GM12891 (cell line): ENCODE results near the gene SDF2. TPM values are rescaled to one million over a fixed set of nuclear protein-coding genes. Genes with fewer than 3 reads are reported as not detected.

ENCODE experiments used
- DNase-seq: peaks from one replicate; pipeline ENCODE4 v3.0.0; 2011; ENCODE audit warnings: low spot score; ENCODE audit not compliant: insufficient read length
- FAIRE-seq: peaks from 2 replicates; lab custom pipeline; 2011; peaks lifted over from hg19 to GRCh38; lab: Jason Lieb, UNC
- PAX5 ChIP-seq: IDR thresholded peaks from 2 replicates; pipeline ENCODE4 v1.6.1; 2011; ENCODE audit warnings: low read length, moderate library complexity, mild to moderate bottlenecking; ENCODE audit not compliant: insufficient read depth, severe bottlenecking
- POLR2A ChIP-seq: IDR thresholded peaks from 2 replicates; pipeline ENCODE4 v1.6.1; 2011; ENCODE audit warnings: low read depth, low read length, control low read depth
- POLR2AphosphoS5 ChIP-seq: IDR thresholded peaks from 2 replicates; pipeline ENCODE4 v1.6.1; 2011; ENCODE audit warnings: low read depth, low read length, control low read depth
- POU2F2 ChIP-seq: IDR thresholded peaks from 2 replicates; pipeline ENCODE4 v1.6.1; 2011; ENCODE audit warnings: low read depth, mild to moderate bottlenecking, control low read depth, low read length, moderate library complexity
- SPI1 ChIP-seq: IDR thresholded peaks from 2 replicates; pipeline ENCODE4 v1.6.1; 2011; ENCODE audit warnings: low read depth, low read length, control low read depth
- TAF1 ChIP-seq: IDR thresholded peaks from 2 replicates; pipeline ENCODE4 v1.6.1; 2011; ENCODE audit warnings: low read depth, low read length, control low read depth
- polyA plus RNA-seq: library from polyadenylated mRNA; unstranded; fragments of >200 nt; gene quantifications from one replicate; pipeline ENCODE4 v1.2.1, GENCODE V29; 2012; ENCODE audit warnings: low read depth, missing spikeins, inconsistent platforms; ENCODE audit not compliant: missing spikeins

The SDF2 gene
- polyA plus RNA-seq = 28.2 TPM

DNA sequence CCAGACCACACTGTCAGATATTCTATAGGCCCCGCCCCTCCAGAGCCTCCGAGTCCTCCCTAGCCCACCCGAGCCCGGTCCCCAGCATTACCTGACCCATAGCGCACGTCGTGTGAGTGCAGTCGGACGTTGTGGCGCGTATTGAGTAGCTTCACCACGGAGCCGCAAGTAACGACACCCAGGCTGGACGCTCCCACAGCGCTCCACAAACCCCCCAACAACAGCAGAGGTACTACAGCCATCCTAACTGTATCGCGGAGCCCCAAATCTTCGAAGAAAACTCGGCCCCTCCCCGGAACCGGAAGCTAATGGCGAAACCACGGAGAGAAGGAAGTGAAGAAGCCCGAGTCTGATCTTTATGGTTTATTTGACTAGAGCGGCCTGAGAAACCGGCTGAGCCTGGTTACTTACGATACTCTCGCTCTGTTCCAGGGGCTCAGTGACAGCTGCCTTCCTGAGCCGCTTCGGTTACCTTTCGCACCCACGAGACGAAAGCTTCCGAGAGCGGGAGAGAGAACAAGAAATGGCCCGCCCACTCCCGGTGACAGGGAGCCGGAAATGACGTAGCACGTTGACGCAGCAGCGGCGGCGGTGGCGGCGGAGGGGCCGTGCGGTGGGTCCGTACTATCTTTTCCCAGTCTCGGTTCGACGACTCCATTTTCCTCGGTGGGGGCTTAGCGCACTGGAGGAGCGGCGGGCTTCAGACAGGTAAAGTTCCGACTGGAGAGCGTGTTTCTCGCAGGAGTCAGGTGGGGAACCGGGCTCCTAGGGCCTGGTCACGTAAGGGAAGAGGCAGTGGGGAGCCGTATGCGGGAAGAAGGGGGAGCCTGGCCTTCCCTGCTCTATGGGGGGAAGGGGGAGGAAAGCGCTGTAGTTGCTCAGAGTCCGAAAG lies at the start of gene SDF2, which contains the start of gene SUPT6H:
TSS of gene SDF2 (minus strand) at position 272 of the 892 bp plus-strand sequence. CDS start at position 242, 30 bp downstream.
TSS of gene SUPT6H (plus strand) at position 571 of the 892 bp plus-strand sequence. CDS start 11,197 bp downstream, outside the sequence.
- FAIRE-seq (peak; percentile 95), DNase-seq (peak; percentile 86)
- TF ChIP-seq PAX5 = no peak
- TF ChIP-seq POU2F2 = 0 out of 2 replicates have a peak, but pooled peaks have one; percentile 44
- TF ChIP-seq POLR2A = peak; percentile 93
- TF ChIP-seq POLR2AphosphoS5 = peak; percentile 92
- peak; percentile 87 for TF ChIP-seq TAF1
- peak; percentile 69 for TF ChIP-seq SPI1

GRCh38 chr17:28710861-28711722 lies 49.4 kb upstream of the SDF2 start:
- DNase-seq (peak; percentile 94), FAIRE-seq (peak; percentile 92)
- TF ChIP-seq TAF1 (no peak), SPI1 (no peak), PAX5 (no peak), POLR2A (no peak), POU2F2 (peak; percentile 22; the same call in 1 of the 2 replicates), POLR2AphosphoS5 (peak; percentile 64; the same call in 1 of the 2 replicates)

- FAIRE-seq (no peak), DNase-seq (no peak)
- TF ChIP-seq TAF1 (no peak), PAX5 (no peak), SPI1 (no peak), POU2F2 (no peak), POLR2A (no peak), POLR2AphosphoS5 (no peak)
Observed at GRCh38 chr17:28707339-28707720, 45.6 kb upstream of the SDF2 start.

DNA sequence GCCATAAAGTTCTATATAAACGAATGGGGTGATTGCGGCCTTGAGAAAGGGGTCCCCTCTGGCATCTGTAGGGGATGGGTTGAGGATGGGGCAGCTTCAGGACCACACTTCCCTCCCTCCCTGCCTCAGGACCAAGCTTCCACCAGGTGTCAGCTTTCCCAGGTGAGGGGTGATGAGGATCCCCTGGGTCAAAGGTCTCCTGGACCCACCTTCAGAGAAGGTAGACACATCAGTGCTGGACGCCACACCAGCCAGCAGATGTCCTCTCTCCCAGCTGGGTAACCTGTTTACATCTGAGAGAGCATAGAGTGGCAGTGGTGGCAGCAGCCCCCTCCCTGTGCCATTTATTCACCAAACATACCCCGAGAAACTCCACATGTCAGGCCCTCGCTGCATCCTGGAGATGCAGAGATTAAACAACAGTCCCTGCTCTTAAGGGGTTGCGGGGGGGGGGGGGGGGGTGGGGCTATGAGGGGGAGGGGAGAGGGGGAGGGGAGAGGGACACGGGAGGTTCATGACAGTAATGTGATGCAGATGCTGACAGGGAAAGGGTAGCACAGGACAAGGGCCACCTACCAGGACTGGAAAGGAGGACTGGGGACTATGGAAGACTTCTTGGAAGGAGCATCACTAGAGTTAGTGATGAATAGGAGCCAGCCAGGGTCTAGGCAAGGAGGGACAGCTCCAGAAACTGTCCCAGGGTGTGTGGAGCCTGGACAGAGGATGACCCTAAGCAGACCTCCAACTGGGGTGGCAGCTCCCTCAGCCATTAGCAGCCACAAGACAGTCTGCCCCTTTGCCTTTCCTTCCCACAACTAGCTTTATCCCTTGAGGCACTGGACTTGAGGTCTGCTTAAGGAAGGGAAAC lies 45.0 kb upstream of the SDF2 start:
- FAIRE-seq = no peak
- DNase-seq = no peak
- TF ChIP-seq PAX5 = no peak
- no peak for TF ChIP-seq POLR2A
- no peak for TF ChIP-seq POU2F2
- no peak for TF ChIP-seq SPI1
- no peak for TF ChIP-seq TAF1
- TF ChIP-seq POLR2AphosphoS5 = no peak

GRCh38 chr17:28705728-28706334 lies 44.1 kb upstream of the SDF2 start:
- no peak for TF ChIP-seq TAF1
- DNase-seq = no peak
- FAIRE-seq = no peak

DNA sequence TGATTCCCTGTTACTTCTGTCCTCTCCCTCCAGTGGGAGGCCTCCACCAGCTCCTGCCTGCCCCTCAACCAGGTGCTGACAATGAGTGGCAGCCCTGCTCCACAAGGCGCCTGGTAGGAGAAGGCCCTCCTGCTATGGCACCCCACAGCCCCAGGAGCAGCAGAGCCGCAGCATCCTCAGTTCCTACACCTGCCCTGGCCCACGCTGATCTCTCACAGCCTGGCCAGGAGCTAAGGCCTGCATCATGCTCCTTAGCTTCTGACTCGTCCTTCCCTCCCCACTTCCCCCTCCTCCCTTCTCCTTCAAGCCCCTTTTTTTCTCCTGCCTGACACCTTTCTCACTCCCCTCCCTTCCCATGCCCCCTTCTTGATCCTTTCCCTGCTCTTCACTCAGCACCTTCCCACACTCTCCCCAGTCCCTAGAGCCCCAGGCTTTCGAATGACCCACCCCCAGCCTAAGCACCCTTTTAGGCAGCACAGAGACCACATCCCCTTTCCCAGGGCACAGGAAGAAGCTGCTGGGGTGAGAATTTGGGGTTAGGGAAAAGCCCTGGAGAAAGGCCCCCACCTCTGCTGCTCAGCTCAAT lies 43.5 kb upstream of the SDF2 start:
- TF ChIP-seq POLR2AphosphoS5 (no peak), POLR2A (no peak), TAF1 (no peak), SPI1 (no peak), POU2F2 (no peak), PAX5 (no peak)
- DNase-seq = no peak
- FAIRE-seq = no peak

DNA sequence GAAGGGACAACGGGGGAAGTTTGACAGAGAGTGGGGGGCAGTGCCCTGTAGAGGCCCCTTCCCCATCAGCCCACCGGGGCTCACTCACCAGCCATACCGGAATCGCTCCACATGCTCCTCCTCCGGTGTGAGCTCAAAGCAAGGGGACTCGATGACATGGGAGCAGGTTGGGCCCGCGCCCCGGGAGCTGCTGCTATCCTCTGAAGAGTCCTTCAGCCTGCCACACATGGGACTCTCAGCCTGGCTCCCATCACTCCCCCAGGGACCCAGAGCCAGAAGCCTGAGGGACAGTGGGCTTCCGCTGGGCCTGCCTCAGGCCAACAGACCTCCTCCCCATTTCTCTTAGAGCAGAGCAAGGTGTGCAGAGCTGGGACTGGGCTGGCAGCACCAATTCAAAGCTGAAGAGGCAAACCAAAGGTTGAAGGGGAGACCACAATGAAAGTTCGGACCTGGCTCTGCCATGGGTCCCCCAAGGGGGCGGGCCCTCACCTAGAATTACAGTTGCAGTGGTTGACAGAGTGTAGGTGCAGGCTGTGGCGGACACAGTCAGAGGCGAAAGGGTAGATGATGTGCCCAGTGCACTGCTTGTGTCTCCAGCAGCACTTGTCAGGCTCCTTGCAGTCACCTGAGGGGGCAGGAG lies 42.6 kb upstream of the SDF2 start:
- FAIRE-seq (no peak), DNase-seq (no peak)
- TF ChIP-seq PAX5 (no peak), POLR2A (no peak), POU2F2 (no peak), POLR2AphosphoS5 (no peak), SPI1 (no peak), TAF1 (no peak)

DNA sequence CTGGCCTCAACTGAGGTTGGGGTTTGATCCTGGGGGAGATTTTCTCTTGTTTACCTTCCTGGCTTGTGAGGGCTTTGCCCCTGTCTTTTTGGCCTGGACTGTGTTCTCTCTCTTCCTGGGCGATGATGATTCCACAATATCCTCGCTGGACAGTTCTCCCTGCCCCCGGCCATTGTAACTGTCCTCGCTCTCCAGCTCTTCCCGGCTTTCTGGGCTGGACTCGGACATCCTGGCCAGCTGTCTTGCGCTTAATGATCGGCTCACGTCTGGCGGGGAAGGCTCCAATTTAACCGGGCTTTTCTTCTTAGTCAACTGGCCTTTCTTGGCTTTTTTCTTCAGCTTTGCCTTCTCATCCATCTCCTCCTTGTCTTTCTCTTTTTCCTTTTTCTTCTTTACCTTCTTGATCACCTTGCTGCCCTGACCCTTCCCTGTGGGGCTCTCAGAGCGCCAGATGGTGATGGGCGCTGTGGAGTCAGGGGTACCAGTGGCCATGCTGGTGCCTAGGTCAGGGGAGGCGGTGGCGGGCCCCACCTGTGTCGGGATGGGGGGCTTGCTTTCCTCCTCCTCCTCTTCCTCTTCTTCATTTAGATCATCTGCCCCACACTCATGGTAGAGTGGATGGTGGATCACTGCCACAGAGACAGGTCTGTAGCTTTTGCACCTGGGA lies 42.0 kb upstream of the SDF2 start:
- FAIRE-seq = no peak
- DNase-seq = no peak

More for the DNA sequence above, 42.0 kb upstream of the SDF2 start:
- TF ChIP-seq TAF1 (no peak), SPI1 (no peak), POLR2A (no peak), PAX5 (no peak), POLR2AphosphoS5 (no peak), POU2F2 (no peak)
